ENCODE measurements around the gene PLA1A. TPM values are rescaled to one million over a fixed set of nuclear protein-coding genes. Genes with fewer than 3 reads are reported as not detected.
"Not testable (repeated sequence)": the region's sequence is repeated elsewhere in the genome, so short reads cannot be mapped to it uniquely, and the experiment has no call there.

The PLA1A gene
- total RNA-seq, 1 donor from 2014 or later, result 1.7 TPM

DNA sequence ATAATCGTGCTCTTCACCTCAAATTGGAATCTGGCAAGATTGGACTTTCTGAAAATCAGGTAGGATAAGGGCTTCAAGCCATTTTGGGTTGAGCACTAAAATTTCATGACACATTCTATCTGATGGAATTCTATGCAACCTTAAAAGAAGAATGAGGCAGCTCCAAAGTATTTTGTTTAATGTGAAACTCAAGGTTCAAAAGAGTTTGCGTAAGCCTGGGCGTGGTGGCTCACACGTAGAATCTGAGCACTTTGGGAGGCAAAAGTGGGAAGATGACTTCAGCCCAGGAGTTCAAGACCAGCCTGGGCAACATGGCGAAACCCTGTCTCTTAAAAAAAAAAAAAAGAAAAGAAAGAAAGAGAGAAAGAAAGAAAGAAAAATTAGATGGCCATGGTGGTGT is 3.6 kb upstream of the PLA1A start:
- no peak for DNase-seq (ENCODE audit: extremely low spot score in 2 of 2)
- intact Hi-C loops (cut with DNase I), result no loop called here
- H3K36me3 ChIP-seq, result no peaks in the 10 kb centered on the region
- H3K4me1 ChIP-seq, result peaks cover 4% of the 10 kb centered on the region
- H3K9me3 ChIP-seq, result no peaks in the 10 kb centered on the region
- TF ChIP-seq POLR2A (IDR thresholded peaks at IDR 0.05), result no peak
- TF ChIP-seq POLR2AphosphoS5 (IDR thresholded peaks at IDR 0.05; ENCODE audit: insufficient read depth in 1 of 2, low read depth in 1 of 2), result no peak
- TF ChIP-seq, protein P1, sequence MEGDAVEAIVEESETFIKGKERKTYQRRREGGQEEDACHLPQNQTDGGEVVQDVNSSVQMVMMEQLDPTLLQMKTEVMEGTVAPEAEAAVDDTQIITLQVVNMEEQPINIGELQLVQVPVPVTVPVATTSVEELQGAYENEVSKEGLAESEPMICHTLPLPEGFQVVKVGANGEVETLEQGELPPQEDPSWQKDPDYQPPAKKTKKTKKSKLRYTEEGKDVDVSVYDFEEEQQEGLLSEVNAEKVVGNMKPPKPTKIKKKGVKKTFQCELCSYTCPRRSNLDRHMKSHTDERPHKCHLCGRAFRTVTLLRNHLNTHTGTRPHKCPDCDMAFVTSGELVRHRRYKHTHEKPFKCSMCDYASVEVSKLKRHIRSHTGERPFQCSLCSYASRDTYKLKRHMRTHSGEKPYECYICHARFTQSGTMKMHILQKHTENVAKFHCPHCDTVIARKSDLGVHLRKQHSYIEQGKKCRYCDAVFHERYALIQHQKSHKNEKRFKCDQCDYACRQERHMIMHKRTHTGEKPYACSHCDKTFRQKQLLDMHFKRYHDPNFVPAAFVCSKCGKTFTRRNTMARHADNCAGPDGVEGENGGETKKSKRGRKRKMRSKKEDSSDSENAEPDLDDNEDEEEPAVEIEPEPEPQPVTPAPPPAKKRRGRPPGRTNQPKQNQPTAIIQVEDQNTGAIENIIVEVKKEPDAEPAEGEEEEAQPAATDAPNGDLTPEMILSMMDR (IDR thresholded peaks at IDR 0.05), result no peak
- no peak overlapping the region for H3K4me3 ChIP-seq
- no peaks in the 10 kb centered on the region for H3K27me3 ChIP-seq
- no peak overlapping the region for H3K27ac ChIP-seq

DNA sequence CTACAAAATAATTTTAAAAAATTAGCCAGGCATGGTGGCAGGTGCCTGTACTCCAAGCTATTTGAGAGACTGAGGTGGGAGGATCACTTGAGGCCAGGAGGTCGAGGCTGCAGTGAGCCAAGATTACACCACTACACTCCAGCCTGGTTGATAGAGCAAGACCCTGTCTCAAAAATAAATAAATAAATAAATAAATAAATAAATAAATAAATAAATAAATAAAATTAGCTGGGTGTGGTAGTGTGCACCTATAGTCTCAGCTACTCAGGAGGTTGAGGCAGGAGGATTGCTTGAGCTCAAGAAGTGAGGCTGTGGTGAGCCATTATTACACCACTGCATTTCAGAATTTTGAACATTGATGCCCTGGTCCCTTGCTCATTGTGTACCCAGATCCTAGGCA is 2.8 kb upstream of the PLA1A start:
- intact Hi-C loops (cut with DNase I); H3K9me3 ChIP-seq; H3K4me1 ChIP-seq; H3K27ac ChIP-seq; H3K36me3 ChIP-seq; H3K27me3 ChIP-seq; H3K4me3 ChIP-seq: not testable (repeated sequence)
- peak in 1 of 2 donors; percentile 32 for DNase-seq (ENCODE audit: extremely low spot score in 2 of 2)

DNA sequence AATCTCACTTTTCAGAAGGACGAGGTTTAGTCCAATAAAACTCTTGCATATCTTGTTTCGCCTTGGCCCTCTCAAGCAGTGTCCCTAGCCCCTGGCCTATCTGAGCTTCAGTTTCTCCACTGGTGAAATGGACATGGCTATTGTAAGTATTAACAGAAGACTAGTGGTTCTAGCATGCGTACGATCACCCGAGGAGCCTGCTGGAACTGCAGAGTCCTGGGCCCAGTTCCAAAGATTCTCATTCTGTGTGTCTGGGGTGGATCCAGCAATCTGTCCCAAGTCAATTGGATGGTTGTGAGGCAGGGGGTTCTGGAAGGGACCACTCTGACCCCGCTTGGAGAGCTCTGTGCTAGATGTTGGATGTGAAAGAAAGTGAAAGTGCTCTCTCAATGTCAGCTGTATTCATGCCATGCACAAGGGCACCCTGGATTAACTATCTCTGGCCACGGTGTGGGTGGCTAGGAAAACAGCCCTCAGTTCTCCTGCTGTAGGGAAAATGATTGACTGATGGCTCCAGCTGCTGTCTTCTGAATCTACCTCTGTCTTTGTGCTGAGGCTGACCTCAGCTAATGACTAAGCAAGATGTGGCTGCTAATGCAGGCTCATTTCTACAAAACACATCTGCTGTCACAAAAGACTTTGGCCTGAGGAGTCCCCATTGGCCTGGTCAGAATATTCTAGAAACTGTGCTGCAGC is 1.9 kb upstream of the PLA1A start:
- H3K4me1 ChIP-seq, result peaks cover 4% of the 10 kb centered on the region
- no peaks in the 10 kb centered on the region for H3K27me3 ChIP-seq
- peak in 1 of 2 donors; percentile 74 for DNase-seq (ENCODE audit: extremely low spot score in 2 of 2)
- peak overlapping the region; percentile 22 to 37 for H3K4me3 ChIP-seq
- intact Hi-C loops (cut with DNase I), result no loop called here
- no peaks in the 10 kb centered on the region for H3K36me3 ChIP-seq
- peak overlapping the region; percentile 48 for H3K27ac ChIP-seq
- H3K9me3 ChIP-seq, result no peaks in the 10 kb centered on the region
- TF ChIP-seq POLR2A (IDR thresholded peaks at IDR 0.05), result no peak
- TF ChIP-seq, protein P1 (IDR thresholded peaks at IDR 0.05), result no peak
- TF ChIP-seq POLR2AphosphoS5 (IDR thresholded peaks at IDR 0.05; ENCODE audit: insufficient read depth in 1 of 2, low read depth in 1 of 2), result no peak

DNA sequence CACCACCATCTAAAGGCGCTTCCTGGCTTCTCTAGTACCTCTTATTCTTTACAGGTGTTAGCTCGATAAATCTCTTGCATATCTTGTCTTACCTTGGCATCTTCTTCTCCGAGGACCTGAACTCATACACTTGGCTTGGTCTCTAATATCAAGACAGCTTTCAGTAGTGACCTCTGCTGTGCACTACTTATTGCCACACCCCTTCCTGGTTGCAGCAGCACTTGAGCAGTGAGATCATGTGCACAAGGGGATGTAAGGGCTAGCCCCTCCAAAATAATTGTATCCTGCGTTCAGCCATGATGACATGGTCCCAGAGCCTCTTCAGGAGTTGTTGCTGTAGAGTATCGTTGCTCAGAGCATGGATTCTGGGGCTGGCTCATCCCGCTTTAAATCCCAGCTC is 1.3 kb upstream of the PLA1A start:
- TF ChIP-seq, protein P1 (IDR thresholded peaks at IDR 0.05), result no peak
- no peak for TF ChIP-seq POLR2AphosphoS5 (IDR thresholded peaks at IDR 0.05; ENCODE audit: insufficient read depth in 1 of 2, low read depth in 1 of 2)
- H3K27me3 ChIP-seq, result no peaks in the 10 kb centered on the region
- no peaks in the 10 kb centered on the region for H3K9me3 ChIP-seq
- peak overlapping the region; percentile 48 for H3K27ac ChIP-seq
- intact Hi-C loops (cut with DNase I), result no loop called here
- no peak for DNase-seq (ENCODE audit: extremely low spot score in 2 of 2)
- no peaks in the 10 kb centered on the region for H3K36me3 ChIP-seq
- peaks cover 4% of the 10 kb centered on the region for H3K4me1 ChIP-seq
- no peak overlapping the region for H3K4me3 ChIP-seq

DNA sequence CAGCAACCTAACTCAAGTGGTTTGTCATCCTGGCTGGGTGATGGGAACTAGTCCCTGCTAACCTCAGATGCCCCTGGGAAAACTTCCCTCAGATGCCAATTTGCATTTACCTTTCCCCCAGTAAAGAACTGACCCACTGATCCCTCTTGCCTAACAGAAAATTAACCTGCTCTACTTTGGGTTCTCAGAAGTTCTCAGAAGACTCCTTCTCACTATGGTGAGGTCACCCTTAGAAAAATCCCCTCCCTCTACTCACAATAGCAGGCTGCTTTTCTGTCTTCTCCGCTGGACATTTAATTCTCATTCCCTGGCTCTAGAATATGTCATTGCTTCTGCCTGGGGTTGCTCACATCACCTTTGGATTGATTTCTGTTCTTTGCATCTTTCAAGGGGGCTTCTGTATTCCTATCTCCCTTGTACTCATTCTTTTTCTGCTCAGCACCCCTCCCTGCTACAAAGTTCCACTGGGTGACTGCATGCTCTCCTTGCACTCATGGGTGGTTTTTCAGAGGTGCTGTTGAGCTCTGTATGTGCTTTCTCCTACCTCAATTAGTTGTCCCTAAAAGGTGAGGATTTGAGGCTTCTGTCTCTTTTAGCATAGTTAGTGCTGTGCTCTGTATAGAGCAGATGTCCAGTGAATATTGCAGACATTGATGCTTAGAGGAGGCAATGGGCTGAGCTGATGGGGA is 869 bp downstream of the PLA1A start:
- Histone ChIP-seq H3K36me3 (no peaks in the 10 kb centered on the region), H3K4me3 (no peak overlapping the region), H3K9me3 (no peaks in the 10 kb centered on the region), H3K27me3 (no peaks in the 10 kb centered on the region), H3K4me1 (peaks cover 4% of the 10 kb centered on the region), H3K27ac (no peak overlapping the region)
- no peak for TF ChIP-seq POLR2AphosphoS5 (IDR thresholded peaks at IDR 0.05; ENCODE audit: insufficient read depth in 1 of 2, low read depth in 1 of 2)
- TF ChIP-seq, protein P1 (IDR thresholded peaks at IDR 0.05), result no peak
- TF ChIP-seq POLR2A (IDR thresholded peaks at IDR 0.05), result no peak
- DNase-seq (ENCODE audit: extremely low spot score in 2 of 2), result peak in 1 of 2 donors; percentile 65
- intact Hi-C loops (cut with DNase I), result no loop called here
